HG03097 (cell line): Measurements from ENCODE around the gene CDS2.

Experiments used
- ATAC-seq: cut with Tn5 transposase; IDR thresholded peaks from one replicate; pipeline ENCODE4 v1.9.1; 2021; ENCODE audit not compliant: unreplicated experiment, low FRiP score

CDS2 gene

DNA sequence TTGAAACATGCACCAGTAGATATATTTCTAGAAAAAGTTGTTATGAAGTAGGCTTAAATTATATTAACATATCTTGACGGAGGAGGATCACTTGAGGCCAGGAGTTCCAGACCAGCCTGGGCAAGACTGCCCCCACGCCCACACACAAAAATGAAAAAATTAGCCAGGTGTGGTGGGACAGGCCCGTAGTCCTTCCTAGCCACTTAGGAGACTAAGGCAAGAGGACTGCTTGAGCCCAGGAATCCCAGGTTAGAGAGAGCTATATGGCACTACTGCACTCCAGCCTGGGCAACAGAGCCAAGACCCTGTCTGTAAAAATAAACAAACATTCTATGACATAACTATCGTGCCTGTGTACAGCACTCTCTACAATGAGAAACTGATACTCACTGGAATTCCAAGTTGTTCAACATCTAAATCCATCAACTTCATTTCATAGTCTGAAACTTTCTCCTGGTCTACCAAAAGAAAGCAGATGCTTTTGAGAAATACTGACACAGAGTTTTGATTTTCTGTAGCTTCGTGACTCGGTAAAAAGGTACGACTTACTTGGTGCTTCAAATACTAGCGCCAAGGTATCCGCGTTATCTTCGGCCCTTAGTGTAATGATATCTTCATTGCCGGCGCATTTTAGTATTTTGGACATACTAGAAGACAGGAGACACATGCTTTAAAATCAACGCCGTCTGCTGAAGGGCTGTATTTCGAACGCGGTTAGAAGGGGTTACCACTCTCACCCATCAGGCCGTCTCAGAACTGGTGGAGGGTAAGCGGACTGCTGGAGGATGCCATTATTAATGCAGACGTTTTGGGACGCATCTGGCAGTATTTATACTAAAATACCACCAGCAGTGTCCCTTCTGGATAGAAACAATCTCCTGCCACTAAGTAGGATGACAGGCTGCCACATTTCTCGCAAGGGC is 8.3 kb upstream of the CDS2 start:
- no peak for ATAC-seq

GRCh38 chr20:5119143-5119434 is 7.7 kb upstream of the CDS2 start:
- no peak for ATAC-seq

DNA sequence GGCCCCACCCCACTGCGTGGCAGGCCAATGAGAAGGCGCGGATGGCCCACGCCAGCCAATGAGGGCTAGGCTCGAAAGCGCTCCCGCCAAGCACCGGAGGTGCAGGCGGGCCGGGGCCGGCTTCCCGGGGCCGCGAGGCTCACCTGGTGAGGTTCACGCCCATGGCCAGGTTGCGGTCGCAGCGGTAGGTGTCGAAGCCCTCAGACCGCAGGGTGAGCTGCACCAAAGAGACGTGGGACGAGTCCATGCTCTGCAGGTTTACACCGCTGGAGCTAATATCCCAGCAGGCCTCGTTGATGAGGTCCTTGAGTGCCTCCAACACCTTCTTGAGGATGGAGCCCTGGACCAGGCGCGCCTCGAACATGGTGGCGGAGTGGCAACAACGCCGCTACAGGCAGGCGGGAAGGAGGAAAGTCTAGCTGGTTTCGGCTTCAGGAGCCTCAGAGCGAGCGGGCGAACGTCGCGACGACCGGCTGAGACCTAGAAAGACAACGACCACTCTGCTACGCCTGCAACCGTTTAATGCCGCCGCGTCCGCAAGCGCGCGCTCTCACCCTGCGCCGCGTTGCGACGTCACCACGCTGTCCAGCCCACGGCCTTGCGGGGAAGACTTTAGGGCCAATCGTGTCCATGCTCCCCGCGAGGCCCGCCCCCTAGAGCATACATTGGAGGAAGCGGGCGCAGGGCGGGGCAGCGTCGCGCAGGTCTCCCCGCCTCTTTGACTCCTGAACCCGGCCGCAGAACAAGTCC is 7.2 kb upstream of the CDS2 start, which contains the start of gene PCNA:
Gene PCNA (minus strand): TSS at position 524 of the 750 bp plus-strand sequence. CDS start 160 bp downstream, at position 364.
- peak; percentile 94 for ATAC-seq

GRCh38 chr20:5120185-5120476 is 6.7 kb upstream of the CDS2 start:
- ATAC-seq = no peak

GRCh38 chr20:5122873-5123260 is 3.9 kb upstream of the CDS2 start:
- ATAC-seq = no peak

DNA sequence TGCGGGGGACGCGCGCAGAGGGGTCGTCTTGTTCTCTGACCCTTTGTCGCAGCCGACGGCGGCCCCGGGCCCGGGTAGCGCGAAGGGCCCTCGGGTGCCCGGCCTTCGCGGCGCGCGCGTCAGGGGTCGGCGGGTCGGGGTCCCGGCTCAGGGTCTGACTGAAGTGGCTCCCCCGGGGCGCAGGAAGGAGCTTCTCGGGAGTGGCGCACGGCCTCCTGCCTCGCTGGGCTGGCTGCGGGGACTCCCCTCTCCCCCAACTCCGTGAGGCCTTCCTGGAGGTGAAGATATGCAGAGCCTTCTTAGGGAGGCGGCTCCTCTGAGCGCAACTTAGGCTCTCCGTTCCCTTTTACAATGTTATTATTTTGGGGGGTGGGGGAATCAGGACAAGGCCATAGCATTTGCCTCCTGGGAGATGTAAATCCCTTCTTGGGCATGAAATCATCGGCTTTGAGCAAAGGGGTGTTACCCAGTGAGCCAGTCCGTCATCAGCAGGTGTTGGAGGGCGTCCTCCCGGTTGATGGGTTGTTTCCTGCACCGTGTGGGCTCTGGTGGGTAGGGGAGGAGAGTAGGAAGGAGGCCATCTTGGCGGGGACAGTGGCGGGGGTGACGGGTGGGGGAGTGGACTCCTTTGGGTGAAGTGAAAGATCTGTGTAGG is 523 bp downstream of the CDS2 start:
- ATAC-seq = peak; percentile 40

DNA sequence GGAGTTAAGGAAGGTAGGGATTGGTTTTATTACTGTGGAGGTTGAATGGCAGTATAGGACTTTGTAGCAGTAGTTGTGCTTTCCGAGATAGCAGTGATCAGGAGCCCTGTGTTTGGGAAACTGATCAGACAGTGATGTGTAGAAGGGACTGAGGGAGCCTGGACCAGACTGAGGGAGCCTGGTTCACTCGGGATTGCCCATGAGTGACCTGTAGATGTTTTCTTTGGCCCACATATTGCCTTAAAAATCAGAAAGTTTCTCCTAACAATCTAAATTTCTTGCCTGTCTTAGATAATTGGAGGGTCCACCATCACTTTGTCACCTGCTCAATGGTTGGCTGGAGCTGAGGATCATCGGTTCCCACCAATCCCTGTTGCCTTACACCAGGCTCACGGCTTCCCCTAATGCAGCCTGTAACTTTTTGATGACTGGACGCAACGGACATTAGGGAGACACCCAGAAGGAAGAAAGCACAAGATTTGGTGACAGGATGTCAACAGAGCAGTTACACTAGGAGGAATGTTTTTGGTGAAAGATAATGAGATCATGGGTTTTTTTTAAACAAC is 1.1 kb downstream of the CDS2 start:
- no peak for ATAC-seq

DNA sequence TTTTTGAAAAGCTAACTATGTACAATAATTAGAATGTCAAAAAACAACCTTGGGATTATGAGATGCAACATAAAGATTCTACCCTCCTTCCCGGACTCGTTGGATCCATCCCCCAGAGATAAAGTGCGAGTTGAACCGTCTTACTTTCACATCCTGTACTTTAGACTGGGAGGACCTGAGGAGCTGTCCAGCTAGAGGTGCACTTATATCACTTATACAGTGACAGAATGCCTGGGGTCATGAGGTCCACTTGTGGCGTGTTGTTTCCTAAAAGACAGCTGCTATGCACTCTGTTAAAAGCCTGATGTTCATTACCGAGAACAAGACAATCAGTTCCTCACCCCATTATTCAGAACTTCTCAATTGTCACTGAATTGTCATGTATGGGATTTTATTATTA is 2.1 kb downstream of the CDS2 start:
- no peak for ATAC-seq

DNA sequence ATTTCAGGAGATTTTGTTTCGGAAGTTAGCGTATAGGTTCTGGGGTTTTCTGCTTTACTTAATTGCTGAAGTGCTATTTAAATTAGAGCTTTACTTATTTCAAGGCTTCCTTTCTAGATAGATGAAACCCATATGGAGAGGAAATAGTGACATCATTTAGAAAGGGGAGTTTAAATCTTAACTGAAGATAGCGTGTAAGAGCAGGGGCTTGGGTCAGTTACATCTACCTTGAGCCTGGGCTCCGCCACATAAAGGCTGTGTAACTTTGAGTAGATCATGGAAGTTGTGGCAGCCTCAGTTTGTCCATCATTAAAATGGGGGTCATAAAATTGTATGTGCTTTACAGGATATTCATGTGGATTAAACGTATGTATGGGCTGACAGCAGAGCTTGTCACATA is 4.7 kb downstream of the CDS2 start:
- no peak for ATAC-seq

GRCh38 chr20:5133998-5134397 is 7.2 kb downstream of the CDS2 start:
- no peak for ATAC-seq

DNA sequence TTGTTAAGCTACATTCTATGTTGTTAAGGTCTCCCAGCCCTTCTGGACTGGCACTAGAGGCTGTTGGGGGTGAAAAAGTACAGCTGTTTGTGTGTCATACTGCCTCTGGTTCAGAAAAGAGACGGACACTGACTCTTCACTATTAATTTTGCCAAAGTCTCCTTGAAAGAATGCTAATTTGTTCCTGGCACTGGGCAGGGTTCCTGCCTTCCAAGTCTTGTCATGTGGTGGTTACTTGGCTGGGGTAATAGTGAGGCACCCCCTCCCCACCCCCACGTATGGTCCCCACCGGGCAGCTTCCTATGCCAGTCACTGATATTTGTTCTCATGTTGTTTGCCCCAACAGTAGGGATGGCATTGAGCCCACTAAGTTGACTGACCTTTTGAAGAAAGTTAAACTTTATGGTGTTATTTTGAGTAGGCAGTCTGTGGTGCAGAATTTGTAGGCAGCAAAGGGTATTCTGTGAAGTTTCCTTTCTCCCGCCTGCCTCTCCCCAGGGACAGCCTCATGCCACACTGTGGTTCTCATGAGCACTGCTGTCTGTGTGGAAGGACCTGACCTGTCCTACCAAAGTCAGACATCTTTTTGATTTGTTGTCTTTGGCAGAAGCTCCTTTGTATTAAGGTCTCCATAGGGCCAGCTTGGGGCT is 8.7 kb downstream of the CDS2 start:
- ATAC-seq = no peak

- no peak for ATAC-seq
Measured at GRCh38 chr20:5136096-5136495, 9.3 kb downstream of the CDS2 start.

- ATAC-seq = no peak
Measured at GRCh38 chr20:5140195-5140594, 13.4 kb downstream of the CDS2 start.

DNA sequence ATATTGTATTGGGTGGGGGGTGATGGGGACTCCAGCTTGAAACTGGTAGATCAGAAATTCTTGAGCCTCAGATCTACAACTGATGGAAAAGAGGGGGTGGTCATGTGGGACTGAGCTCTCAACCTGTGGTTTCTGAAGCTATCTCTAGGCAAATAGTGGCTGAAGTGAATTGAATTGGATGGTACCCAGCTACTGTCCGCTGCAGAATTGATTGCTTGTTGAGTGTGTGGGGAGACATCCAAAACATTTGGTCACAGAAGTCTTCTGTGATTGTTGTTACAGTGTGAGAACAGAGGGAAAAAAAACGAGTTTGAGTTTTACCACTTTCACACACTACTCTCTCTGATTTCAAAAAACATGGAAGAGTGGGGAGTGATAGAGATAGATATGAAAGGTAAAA is 14.8 kb downstream of the CDS2 start:
- no peak for ATAC-seq

- ATAC-seq = no peak
Measured at GRCh38 chr20:5143851-5144250, 17.0 kb downstream of the CDS2 start.

GRCh38 chr20:5145365-5146098 is 18.7 kb downstream of the CDS2 start:
- no peak for ATAC-seq

- ATAC-seq = no peak
Measured at GRCh38 chr20:5146099-5146668, 19.4 kb downstream of the CDS2 start.

DNA sequence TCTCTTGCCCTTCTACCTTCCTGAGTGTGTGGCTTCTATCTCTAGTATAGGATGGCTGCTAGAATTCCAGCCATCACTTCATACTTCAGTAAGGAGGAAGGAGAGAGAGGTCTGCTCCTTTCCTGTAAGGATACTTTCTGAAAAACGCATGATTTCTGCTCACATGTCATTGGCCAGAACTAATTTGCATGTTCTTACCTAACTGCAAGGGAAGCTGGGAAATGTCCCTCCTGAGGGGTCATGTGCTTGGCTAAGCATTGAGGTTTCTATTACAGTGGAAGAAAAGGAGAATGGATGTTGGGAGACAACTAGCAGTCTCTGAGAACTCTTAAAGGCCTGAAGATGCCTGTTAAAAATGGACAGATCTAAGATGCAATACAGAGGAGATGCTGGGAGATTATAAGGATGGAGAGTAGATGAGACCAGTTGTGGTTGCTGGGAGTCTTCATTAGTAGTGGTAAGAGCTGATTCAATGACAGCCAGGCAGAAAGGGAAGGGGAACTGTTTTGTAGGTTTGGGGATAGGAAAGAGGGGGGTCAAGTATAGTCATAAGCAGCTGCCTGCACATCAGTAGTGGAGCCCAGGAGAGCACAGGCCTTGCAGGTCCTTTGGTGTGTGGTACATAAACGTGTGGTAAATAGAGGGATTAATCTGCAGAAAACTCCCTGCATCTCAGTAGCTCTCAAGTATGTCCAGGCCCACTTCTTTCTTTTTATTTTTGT is 20.2 kb downstream of the CDS2 start:
- ATAC-seq = no peak

GRCh38 chr20:5148581-5148980 is 21.8 kb downstream of the CDS2 start:
- no peak for ATAC-seq
